Measurements from ENCODE around the gene LGALS3. TPM values are rescaled to one million over a fixed set of nuclear protein-coding genes. Genes with fewer than 3 reads are reported as not detected.

The LGALS3 gene
- total RNA-seq, 2 donors from 2014 or later, result 195 to 237 TPM

GRCh38 chr14:55120571-55121495, 8.2 kb upstream of the LGALS3 start:
- no peaks in the 10 kb centered on the region for H3K27me3 ChIP-seq (replicated peaks; ENCODE audit: insufficient read depth)
- H3K9me3 ChIP-seq, result no peaks in the 10 kb centered on the region
- H3K36me3 ChIP-seq, result no peaks in the 10 kb centered on the region
- no peak overlapping the region for H3K27ac ChIP-seq
- no peak overlapping the region for H3K4me3 ChIP-seq
- peaks cover 4 to 43% of the 10 kb centered on the region in 2 donors for H3K4me1 ChIP-seq (ENCODE audit: control insufficient read depth in 1 of 2, low read depth in 2 of 2)
- no peak for TF ChIP-seq CTCF (IDR thresholded peaks at IDR 0.05)
- DNase-seq (ENCODE audit: low spot score) (no peak), ATAC-seq (ENCODE audit: insufficient number of reproducible peaks, low FRiP score, low read depth) (no peak)

- ATAC-seq (ENCODE audit: insufficient number of reproducible peaks, low FRiP score, low read depth), result no peak
- no peaks in the 10 kb centered on the region for H3K36me3 ChIP-seq
- DNase-seq (ENCODE audit: low spot score), result no peak
- H3K4me3 ChIP-seq, result no peak overlapping the region
- H3K9me3 ChIP-seq, result no peaks in the 10 kb centered on the region
- no peak for TF ChIP-seq CTCF (IDR thresholded peaks at IDR 0.05)
- H3K27me3 ChIP-seq (replicated peaks; ENCODE audit: insufficient read depth), result no peaks in the 10 kb centered on the region
- H3K4me1 ChIP-seq (ENCODE audit: control insufficient read depth in 1 of 2, low read depth in 2 of 2), result peaks cover 4 to 52% of the 10 kb centered on the region in 2 donors
- H3K27ac ChIP-seq, result no peak overlapping the region
Observed at GRCh38 chr14:55121628-55122439, 7.2 kb upstream of the LGALS3 start.

- no peak for TF ChIP-seq CTCF (IDR thresholded peaks at IDR 0.05)
- no peak for DNase-seq (ENCODE audit: low spot score)
- Histone ChIP-seq H3K9me3 (no peaks in the 10 kb centered on the region), H3K4me3 (no peak overlapping the region), H3K27me3 (replicated peaks; ENCODE audit: insufficient read depth) (no peaks in the 10 kb centered on the region), H3K36me3 (no peaks in the 10 kb centered on the region), H3K4me1 (ENCODE audit: control insufficient read depth in 1 of 2, low read depth in 2 of 2) (peaks cover 4 to 52% of the 10 kb centered on the region in 2 donors), H3K27ac (no peak overlapping the region)
- no peak for ATAC-seq (ENCODE audit: insufficient number of reproducible peaks, low FRiP score, low read depth)
Observed at GRCh38 chr14:55122440-55122986, 6.5 kb upstream of the LGALS3 start.

- no peaks in the 10 kb centered on the region for H3K36me3 ChIP-seq
- TF ChIP-seq CTCF (IDR thresholded peaks at IDR 0.05), result no peak
- H3K27me3 ChIP-seq (replicated peaks; ENCODE audit: insufficient read depth), result no peaks in the 10 kb centered on the region
- H3K4me1 ChIP-seq (ENCODE audit: control insufficient read depth in 1 of 2, low read depth in 2 of 2), result peaks cover 4 to 55% of the 10 kb centered on the region in 2 donors
- ATAC-seq (ENCODE audit: insufficient number of reproducible peaks, low FRiP score, low read depth) (no peak), DNase-seq (ENCODE audit: low spot score) (no peak)
- H3K27ac ChIP-seq, result no peak overlapping the region
- no peaks in the 10 kb centered on the region for H3K9me3 ChIP-seq
- H3K4me3 ChIP-seq, result no peak overlapping the region
Observed at GRCh38 chr14:55123101-55123500, 6.0 kb upstream of the LGALS3 start.

Measured in thoracic aorta (tissue), 2 donors.